Right lobe of liver (tissue), 4 donors: Measurements from ENCODE around the gene BICDL2.

Experiments
- CTCF ChIP-seq, 4 donors: fragments of 200-600 bp in 3 of 4; fragments of 450-650 bp in 1 of 4; IDR thresholded peaks; one replicate each; pipeline versions ENCODE4 v1.5.1 to v1.8.0; 2016 to 2022; ENCODE audit warnings: antibody characterized with exemption in 4 of 4, mild to moderate bottlenecking in 2 of 4
- POLR2A ChIP-seq: fragments of 450-650 bp; IDR thresholded peaks from one replicate; pipeline ENCODE4 v1.6.1; 2017; ENCODE audit warnings: antibody characterized with exemption, mild to moderate bottlenecking
- donor health status: DM: no; HTN: no; CAD: no.
- donor health status: DM: no; HTN: no; CAD: no.
- donor health status: DM: no; HTN: yes; CAD: no.

GRCh38 chr16:3054965-3055733 is 18.4 kb upstream of the BICDL2 start:
- no peak for TF ChIP-seq CTCF (IDR thresholded peaks at IDR 0.05)
- no peak for TF ChIP-seq POLR2A
